GM23338 (cell line): Measurements from ENCODE around the gene MTMR1.

Source experiments
- CREB1 ChIP-seq: fragments of 250-450 bp; sonication (Bioruptor Pico); IDR thresholded peaks from 2 replicates; pipeline ENCODE4 v1.5.0; 2020; ENCODE audit warnings: low read depth, mild to moderate bottlenecking, moderate library complexity
- CTCF ChIP-seq, 2 experiments: fragments of 200-600 bp in 1 of 2; sonication (generic) in 1 of 2; conservative IDR thresholded peaks; 2 replicates each; pipeline versions ENCODE4 v1.5.1 to v1.6.1; 2016 to 2017; ENCODE audit warnings: antibody characterized with exemption in 2 of 2, low read depth in 2 of 2, mild to moderate bottlenecking in 2 of 2, moderate library complexity in 1 of 2
- EZH2 ChIP-seq: fragments of 200-600 bp; sonication (generic); IDR thresholded peaks from one replicate; pipeline ENCODE4 v1.8.0; 2017; ENCODE audit warnings: antibody characterized with exemption, mild to moderate bottlenecking, low read depth; ENCODE audit not compliant: unreplicated experiment
- EZH2phosphoT487 ChIP-seq: fragments of 200-600 bp; sonication (generic); IDR thresholded peaks from one replicate; pipeline ENCODE4 v1.8.1; 2018; ENCODE audit warnings: antibody characterized with exemption; ENCODE audit not compliant: unreplicated experiment
- JUNB ChIP-seq: IDR thresholded peaks from one replicate; pipeline ENCODE4 v1.6.1; 2016; ENCODE audit warnings: antibody characterized with exemption; ENCODE audit not compliant: unreplicated experiment
- POLR2AphosphoS5 ChIP-seq: IDR thresholded peaks from 2 replicates; pipeline ENCODE4 v1.6.1; 2016; ENCODE audit warnings: antibody characterized with exemption, low read depth
- REST ChIP-seq: IDR thresholded peaks from one replicate; pipeline ENCODE4 v1.6.1; 2018; ENCODE audit warnings: antibody characterized with exemption; ENCODE audit not compliant: unreplicated experiment
- ZNF331 ChIP-seq: fragments of 250-450 bp; sonication (Bioruptor Pico); IDR thresholded peaks from 2 replicates; pipeline ENCODE4 v1.5.0; 2020; ENCODE audit warnings: low read depth, mild to moderate bottlenecking, moderate library complexity
- TF ChIP-seq, protein P1 (sequence below): IDR thresholded peaks from 2 replicates; pipeline ENCODE4 v1.6.1; 2016; ENCODE audit warnings: antibody characterized with exemption
- TF ChIP-seq, protein P2 (sequence below): fragments of 250-450 bp; sonication (Bioruptor Pico); IDR thresholded peaks from 2 replicates; pipeline ENCODE4 v1.5.0; 2020; ENCODE audit warnings: mild to moderate bottlenecking, moderate library complexity

DNA sequence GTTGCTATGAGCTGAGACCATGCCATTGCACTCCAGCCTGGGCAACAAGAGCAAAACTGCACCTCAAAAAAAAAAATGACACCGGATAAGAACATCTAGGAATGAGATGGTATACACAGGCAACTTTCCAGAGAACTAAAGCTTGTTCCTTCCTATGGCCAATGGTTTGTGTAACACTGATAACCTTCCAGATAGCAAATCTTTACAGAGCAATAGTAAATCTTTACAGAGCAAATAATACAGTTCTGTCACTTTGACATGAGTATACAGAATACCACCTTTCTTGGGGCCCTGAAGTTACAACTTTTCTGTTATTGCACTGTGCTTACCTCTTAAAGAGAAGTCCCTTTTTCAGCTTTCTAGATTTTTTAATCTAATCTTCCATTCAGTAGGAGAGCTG, 113.6 kb downstream of the MTMR1 start:
- TF ChIP-seq CREB1 (CRISPR knock-in tag) (no peak), CTCF (conservative IDR thresholded peaks at IDR 0.05; ENCODE audit: low read depth in 2 of 2) (no peak), EZH2 (no peak), REST (no peak), JUNB (no peak), EZH2phosphoT487 (no peak), POLR2AphosphoS5 (no peak), ZNF331 (no peak)
- TF ChIP-seq, protein P1, sequence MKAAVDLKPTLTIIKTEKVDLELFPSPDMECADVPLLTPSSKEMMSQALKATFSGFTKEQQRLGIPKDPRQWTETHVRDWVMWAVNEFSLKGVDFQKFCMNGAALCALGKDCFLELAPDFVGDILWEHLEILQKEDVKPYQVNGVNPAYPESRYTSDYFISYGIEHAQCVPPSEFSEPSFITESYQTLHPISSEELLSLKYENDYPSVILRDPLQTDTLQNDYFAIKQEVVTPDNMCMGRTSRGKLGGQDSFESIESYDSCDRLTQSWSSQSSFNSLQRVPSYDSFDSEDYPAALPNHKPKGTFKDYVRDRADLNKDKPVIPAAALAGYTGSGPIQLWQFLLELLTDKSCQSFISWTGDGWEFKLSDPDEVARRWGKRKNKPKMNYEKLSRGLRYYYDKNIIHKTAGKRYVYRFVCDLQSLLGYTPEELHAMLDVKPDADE: no peak
- TF ChIP-seq, protein P2, sequence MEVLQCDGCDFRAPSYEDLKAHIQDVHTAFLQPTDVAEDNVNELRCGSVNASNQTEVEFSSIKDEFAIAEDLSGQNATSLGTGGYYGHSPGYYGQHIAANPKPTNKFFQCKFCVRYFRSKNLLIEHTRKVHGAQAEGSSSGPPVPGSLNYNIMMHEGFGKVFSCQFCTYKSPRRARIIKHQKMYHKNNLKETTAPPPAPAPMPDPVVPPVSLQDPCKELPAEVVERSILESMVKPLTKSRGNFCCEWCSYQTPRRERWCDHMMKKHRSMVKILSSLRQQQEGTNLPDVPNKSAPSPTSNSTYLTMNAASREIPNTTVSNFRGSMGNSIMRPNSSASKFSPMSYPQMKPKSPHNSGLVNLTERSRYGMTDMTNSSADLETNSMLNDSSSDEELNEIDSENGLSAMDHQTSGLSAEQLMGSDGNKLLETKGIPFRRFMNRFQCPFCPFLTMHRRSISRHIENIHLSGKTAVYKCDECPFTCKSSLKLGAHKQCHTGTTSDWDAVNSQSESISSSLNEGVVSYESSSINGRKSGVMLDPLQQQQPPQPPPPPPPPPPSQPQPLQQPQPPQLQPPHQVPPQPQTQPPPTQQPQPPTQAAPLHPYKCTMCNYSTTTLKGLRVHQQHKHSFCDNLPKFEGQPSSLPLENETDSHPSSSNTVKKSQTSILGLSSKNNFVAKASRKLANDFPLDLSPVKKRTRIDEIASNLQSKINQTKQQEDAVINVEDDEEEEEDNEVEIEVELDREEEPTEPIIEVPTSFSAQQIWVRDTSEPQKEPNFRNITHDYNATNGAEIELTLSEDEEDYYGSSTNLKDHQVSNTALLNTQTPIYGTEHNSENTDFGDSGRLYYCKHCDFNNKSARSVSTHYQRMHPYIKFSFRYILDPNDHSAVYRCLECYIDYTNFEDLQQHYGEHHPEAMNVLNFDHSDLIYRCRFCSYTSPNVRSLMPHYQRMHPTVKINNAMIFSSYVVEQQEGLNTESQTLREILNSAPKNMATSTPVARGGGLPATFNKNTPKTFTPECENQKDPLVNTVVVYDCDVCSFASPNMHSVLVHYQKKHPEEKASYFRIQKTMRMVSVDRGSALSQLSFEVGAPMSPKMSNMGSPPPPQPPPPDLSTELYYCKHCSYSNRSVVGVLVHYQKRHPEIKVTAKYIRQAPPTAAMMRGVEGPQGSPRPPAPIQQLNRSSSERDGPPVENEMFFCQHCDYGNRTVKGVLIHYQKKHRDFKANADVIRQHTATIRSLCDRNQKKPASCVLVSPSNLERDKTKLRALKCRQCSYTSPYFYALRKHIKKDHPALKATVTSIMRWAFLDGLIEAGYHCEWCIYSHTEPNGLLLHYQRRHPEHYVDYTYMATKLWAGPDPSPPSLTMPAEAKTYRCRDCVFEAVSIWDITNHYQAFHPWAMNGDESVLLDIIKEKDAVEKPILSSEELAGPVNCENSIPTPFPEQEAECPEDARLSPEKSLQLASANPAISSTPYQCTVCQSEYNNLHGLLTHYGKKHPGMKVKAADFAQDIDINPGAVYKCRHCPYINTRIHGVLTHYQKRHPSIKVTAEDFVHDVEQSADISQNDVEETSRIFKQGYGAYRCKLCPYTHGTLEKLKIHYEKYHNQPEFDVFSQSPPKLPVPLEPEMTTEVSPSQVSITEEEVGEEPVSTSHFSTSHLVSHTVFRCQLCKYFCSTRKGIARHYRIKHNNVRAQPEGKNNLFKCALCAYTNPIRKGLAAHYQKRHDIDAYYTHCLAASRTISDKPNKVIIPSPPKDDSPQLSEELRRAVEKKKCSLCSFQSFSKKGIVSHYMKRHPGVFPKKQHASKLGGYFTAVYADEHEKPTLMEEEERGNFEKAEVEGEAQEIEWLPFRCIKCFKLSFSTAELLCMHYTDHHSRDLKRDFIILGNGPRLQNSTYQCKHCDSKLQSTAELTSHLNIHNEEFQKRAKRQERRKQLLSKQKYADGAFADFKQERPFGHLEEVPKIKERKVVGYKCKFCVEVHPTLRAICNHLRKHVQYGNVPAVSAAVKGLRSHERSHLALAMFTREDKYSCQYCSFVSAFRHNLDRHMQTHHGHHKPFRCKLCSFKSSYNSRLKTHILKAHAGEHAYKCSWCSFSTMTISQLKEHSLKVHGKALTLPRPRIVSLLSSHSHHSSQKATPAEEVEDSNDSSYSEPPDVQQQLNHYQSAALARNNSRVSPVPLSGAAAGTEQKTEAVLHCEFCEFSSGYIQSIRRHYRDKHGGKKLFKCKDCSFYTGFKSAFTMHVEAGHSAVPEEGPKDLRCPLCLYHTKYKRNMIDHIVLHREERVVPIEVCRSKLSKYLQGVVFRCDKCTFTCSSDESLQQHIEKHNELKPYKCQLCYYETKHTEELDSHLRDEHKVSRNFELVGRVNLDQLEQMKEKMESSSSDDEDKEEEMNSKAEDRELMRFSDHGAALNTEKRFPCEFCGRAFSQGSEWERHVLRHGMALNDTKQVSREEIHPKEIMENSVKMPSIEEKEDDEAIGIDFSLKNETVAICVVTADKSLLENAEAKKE (CRISPR knock-in tag): no peak
